HG02973 (cell line): Measurements from ENCODE around the gene FGFR2.

Experiments
- ATAC-seq: cut with Tn5 transposase; IDR thresholded peaks from one replicate; pipeline ENCODE4 v1.9.1; 2021; ENCODE audit warnings: moderate library complexity; ENCODE audit not compliant: unreplicated experiment

FGFR2 gene

GRCh38 chr10:121500701-121501332, 97.4 kb downstream of the FGFR2 start:
- ATAC-seq = no peak

DNA sequence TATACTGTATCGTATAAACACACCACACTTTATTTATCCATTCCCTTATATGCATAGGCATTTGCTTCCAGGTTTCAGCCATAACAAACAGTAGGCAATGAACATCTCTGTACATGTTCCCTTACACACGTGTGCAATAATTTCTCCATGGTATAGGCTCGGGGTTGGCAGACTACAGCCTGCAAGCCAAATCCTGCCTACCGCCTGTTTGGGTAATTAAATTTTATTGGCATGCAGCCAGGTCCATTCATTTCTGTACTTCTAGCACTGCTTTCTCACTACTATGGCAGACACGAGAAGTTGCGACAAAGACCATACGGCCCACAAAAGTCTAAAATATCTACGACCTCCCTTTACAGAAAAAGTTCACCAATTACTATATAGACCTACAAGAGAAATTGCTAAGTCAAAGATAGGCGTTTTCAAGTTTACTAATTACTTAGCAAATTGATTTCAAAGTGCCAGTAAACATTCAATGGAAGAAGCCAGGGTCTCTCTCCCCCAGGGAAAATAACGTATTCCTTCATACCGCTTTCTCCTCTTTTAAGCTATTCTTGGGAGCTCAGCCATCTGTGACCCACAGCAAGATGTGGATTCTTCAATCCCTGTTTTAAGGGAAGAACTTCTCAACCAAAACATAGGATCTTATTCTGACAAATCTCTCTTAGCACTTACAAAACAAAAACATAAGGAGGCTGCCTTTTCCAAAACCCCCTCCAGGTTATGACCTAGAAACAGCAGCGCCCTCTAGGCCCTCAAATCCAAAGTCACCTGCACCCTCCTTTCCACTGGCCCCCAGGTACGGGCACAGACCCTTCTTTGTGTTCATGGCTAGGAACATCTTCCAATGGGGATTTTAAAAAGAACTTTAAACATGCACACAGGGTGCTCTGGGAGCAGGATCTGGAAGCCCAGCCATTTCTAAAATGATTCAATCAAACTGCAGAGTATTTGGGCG, 100.5 kb downstream of the FGFR2 start:
- ATAC-seq = no peak

GRCh38 chr10:121495719-121496118, 102.5 kb downstream of the FGFR2 start:
- ATAC-seq = no peak

- ATAC-seq = no peak
Measured at GRCh38 chr10:121494296-121494695, 103.9 kb downstream of the FGFR2 start.

DNA sequence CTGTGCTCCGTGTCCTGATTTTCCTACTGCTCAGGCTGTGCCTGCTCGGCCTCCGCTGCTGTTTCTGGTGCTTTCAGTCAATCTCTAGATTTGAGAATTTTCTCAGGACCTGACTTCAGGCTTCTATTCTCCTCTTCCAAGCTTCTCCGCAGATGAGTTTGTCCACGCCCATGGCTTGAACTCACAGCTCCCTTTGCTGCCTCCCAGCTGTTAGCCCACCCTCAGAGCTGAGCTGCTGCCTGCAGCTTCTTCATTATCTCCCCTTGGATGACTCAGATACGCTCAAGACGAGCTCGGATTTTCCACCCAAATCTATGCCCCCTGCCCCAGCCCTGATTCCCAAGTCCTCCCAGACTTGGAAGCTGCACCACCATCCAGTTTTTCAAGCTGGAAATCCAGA, 104.7 kb downstream of the FGFR2 start:
- ATAC-seq = no peak

GRCh38 chr10:121490871-121491519, 107.2 kb downstream of the FGFR2 start:
- no peak for ATAC-seq

DNA sequence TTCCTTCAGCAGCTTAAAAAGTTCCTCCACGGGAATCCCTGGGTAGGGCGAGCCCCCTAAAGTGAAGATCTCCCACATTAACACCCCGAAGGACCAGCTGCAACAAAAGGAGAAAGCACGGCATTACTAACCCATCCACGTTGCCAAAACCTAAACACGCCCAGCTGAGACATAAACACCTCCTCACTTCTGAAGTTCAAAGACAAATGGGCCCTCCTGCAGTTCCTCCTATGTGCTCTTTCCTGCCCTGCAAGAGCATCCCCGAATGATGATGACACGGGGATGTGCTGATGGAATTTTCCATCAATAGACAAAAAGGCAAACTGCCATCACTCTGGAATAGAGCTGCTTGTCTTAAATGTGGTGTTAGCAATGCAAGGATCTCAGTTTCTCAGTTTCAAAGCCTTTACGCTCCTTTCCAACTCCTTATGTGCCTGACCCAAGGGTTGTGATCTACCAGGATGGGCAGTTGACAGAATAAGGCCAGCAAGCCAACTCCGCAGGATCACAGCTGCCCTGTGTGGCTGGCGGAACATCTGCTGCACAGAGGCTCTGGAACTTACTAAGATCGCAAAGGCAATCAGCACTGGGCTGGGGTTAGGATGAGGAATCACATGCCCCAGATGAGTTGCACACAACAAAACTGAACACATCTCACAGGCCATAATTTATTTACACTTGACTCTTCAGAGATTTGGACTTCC, 112.7 kb downstream of the FGFR2 start:
- no peak for ATAC-seq

DNA sequence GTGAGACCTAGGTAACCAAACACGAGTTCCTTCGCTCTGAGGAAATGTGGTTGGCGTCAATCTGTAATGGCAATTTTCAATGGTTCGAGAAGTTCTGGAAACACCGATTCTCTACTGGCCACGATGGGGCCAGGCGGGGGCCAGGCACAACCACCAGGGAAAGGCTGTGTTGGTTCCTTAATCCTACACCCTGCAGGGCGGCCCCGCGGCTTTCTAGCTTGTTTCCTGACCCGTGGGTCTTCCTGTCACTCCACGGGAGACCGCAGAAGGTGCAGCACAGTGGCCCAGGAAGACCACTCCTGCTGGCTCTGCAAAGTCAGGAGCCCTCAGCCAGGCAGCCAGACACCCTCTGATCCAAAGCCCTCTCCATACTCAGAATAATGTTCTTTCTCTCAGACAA, 113.4 kb downstream of the FGFR2 start:
- ATAC-seq = no peak

DNA sequence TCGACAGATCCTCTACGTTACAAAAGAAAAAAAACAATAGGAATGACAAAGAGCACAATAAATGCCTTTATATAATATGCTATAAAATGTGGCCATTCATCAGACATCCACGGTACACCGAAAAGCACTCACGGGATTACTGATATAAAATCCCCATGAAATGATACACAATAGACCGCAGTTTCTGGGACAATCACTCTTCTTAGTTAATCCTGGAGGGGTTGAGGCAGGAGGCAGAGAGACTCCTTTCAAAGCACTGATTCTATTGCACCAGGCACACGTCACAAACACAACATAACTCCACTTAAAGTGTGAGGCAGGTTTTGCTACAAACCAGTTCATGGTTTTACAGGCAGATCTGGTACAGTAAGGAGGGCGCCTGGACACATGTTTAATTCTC, 113.8 kb downstream of the FGFR2 start:
- no peak for ATAC-seq

GRCh38 chr10:121481180-121481579, 117.1 kb downstream of the FGFR2 start:
- ATAC-seq = no peak

- ATAC-seq = no peak
Measured at GRCh38 chr10:121478556-121478955, 119.7 kb downstream of the FGFR2 start.

- no peak for ATAC-seq
Measured at GRCh38 chr10:121469797-121470606, 128.2 kb downstream of the FGFR2 start.

GRCh38 chr10:121468726-121469125, 129.5 kb downstream of the FGFR2 start:
- ATAC-seq = no peak

DNA sequence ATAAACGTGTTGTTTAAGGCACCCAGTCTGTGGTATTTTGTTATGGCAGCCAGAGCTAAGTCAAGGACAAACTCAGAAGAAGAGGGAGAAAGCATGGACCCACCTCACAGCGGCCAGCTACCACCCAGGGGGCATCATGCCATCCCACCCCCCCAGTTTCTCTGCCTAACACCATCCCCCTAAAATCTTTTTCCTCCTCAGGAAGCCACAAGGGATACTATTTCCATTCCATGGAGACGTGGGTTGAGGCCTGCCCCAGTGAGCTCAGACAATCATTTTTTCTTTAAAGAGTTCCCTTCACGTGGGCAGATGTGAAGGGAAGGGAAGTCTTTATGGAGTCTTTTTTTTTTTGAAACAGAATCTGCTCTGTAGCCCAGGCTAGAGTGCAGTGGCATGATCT, 131.8 kb downstream of the FGFR2 start:
- ATAC-seq = no peak

DNA sequence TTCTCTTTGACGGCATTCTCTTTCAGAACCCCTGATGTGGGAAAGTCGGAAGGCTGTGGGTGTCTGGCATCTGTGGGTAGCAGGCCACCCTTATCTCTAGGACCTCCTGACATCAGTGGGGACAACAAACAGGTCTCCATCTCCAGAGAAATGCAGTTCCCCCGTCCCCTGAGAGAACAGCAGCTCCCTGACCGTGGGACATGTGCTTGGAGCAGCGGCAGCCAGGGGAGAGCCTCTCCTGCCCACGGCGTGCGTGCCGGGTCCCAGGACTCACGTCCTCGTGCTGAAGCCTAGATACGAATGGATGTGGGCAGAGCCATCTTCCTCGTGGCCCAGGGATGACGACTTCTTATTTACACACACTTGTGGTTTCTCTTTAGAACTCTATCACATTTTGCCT, 133.0 kb downstream of the FGFR2 start:
- ATAC-seq = no peak

- ATAC-seq = no peak
Measured at GRCh38 chr10:121464517-121464916, 133.7 kb downstream of the FGFR2 start.

- no peak for ATAC-seq
Measured at GRCh38 chr10:121462955-121463354, 135.3 kb downstream of the FGFR2 start.

DNA sequence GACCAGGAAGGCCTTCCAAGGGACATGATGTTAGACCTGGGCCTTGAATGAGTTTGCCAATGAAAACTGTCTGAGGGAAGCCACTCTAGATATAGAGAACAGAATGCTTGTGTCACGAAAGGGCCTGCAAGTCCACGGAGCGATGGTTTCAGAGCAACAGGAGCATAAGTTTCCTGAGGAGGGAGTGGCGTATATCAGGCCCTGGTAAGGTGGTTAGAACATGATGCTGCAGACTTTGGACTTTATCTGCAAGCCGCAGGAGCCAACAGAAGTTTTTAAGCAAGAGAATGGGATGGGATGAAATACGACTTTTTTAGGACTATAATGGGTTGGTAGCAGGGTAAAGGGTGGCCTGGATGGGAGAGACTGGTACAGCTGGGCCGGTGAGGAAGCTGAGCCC, 136.0 kb downstream of the FGFR2 start:
- no peak for ATAC-seq

DNA sequence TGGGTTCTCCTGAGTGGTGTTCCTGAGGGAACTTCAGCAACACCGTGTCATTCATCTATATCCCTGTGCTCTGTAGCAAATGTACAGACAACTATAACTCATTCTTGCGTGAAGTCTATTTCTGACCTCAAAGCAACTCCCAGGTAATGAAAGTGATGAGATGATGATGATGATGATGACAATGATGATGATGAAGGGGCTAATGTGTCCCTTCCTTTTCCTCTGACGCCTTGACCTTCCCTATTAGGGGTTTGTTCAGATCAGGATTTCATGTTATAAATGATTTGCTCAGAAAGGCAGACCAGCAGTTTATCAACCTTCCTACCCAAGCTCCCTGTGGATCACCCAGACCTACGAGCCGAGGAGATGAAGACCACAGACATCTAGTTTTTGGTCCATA, 136.9 kb downstream of the FGFR2 start:
- no peak for ATAC-seq

GRCh38 chr10:121460733-121461132, 137.5 kb downstream of the FGFR2 start:
- no peak for ATAC-seq
